ENCODE measurements around the gene PCGF3.
A peak's percentile ranks its signal among the peaks of the same experiment; 100 is the strongest.

Gene PCGF3

GRCh38 chr4:740011-740410, 34.4 kb downstream of the PCGF3 start:
- TF ChIP-seq, protein P1, sequence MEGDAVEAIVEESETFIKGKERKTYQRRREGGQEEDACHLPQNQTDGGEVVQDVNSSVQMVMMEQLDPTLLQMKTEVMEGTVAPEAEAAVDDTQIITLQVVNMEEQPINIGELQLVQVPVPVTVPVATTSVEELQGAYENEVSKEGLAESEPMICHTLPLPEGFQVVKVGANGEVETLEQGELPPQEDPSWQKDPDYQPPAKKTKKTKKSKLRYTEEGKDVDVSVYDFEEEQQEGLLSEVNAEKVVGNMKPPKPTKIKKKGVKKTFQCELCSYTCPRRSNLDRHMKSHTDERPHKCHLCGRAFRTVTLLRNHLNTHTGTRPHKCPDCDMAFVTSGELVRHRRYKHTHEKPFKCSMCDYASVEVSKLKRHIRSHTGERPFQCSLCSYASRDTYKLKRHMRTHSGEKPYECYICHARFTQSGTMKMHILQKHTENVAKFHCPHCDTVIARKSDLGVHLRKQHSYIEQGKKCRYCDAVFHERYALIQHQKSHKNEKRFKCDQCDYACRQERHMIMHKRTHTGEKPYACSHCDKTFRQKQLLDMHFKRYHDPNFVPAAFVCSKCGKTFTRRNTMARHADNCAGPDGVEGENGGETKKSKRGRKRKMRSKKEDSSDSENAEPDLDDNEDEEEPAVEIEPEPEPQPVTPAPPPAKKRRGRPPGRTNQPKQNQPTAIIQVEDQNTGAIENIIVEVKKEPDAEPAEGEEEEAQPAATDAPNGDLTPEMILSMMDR (IDR thresholded peaks at IDR 0.05; ENCODE audit: low read depth, low read length), result no peak
- no peak for DNase-seq (ENCODE audit: extremely low read depth, low read depth)

DNA sequence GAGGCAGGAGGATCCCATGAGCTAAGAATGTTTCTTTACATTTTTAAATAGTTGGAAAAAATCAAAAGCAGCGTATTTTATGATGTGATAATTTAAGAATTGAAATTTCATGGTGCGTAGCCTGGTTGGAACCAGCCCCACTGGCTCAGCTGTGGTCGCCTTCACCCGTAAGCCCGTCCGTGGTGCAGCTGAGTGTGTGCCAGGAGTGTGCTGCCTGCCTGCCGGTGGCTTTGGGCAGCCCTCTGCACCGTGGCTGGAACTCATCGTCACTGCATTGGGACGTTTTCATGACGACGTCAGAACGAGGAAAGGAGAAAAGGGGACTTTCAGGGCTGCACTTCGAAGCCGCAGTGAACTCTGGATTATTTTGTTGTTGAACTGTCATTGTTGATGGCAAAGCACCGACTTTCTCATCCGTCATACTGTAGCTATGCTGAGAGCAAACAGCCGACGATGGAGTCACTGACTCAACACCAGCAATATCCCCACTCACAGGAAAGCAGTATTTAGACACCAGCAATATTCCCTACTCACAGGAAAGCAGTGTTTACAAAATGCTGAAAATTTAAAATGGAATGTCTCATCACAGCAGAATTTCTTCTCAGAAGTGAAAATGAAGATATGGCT, 35.1 kb downstream of the PCGF3 start:
- no peak for DNase-seq (ENCODE audit: extremely low read depth, low read depth)
- TF ChIP-seq, protein P1 (IDR thresholded peaks at IDR 0.05; ENCODE audit: low read depth, low read length), result no peak

DNA sequence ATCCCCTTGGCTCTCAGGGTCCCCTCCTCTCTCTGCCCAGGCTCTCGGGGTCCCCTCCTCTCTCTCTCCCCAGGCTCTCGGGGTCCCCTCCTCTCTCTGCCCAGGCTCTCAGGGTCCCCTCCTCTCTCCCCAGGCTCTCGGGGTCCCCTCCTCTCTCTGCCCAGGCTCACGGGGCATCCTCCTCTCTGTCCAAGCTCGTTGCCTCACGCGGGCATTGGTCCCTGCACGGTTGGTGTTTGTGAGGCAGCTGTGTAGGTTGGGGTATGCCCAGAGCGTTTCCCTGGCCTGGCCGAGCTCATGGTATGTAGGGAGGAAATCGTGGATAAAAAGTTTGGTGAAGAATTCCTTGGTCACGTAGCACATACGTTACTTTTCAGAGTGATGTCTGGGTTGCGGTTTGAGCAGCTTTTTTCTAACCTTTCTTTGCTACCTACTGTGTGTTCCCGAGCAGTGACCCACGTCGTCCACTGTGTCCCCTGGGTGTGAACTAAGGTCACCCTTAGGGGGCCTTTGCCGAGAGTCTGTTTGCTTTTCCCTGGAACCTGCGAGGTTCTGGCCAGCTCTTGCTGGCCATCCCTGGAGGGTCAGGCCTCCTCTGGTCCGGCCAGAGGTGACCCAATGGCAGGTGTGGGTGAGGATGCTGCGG, 36.6 kb downstream of the PCGF3 start:
- DNase-seq (ENCODE audit: extremely low read depth, low read depth), result no peak
- TF ChIP-seq, protein P1 (IDR thresholded peaks at IDR 0.05; ENCODE audit: low read depth, low read length), result no peak

GRCh38 chr4:742742-743311, 37.2 kb downstream of the PCGF3 start:
- no peak for DNase-seq (ENCODE audit: extremely low read depth, low read depth)
- TF ChIP-seq, protein P1 (IDR thresholded peaks at IDR 0.05; ENCODE audit: low read depth, low read length), result peak; percentile 86

DNA sequence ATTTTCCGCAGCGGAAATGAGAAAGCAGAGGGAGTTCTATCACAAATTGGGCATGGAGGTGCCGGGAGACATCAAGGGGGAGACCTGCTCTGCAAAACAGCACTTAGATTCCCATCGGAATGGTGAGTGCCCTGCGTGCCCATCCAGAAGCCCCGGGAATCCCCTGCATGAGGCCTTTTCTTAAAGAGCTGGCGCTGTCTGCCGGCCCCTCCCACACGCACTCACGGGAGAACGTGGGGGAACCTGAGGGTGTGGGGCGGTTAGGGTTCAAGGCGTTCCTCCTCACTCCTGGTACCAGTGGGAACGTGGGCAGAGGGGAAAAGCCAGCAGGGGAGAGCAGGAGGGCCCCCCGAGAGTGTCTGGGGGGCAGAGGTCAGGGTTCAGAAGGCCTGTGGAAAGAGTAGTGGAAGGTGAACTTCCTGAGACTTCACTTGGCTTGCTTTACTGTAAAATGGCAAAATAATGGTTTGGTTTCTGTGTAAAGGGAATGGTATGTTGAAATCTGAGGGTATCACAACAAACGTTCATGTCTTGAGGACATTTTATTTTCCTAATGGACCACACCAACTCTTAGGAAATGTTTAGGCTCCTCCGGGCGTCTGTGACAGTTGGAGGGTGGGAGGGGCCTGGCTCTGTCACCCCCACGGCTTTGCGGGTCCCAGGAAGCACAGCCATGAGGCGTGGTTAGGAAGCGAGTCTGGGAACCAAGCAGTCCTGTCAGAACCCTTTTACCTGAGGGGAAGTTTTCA, 38.0 kb downstream of the PCGF3 start:
- DNase-seq (ENCODE audit: extremely low read depth, low read depth), result no peak
- TF ChIP-seq, protein P1 (IDR thresholded peaks at IDR 0.05; ENCODE audit: low read depth, low read length), result no peak

GRCh38 chr4:744212-744841, 38.7 kb downstream of the PCGF3 start:
- TF ChIP-seq, protein P1 (IDR thresholded peaks at IDR 0.05; ENCODE audit: low read depth, low read length), result no peak
- no peak for DNase-seq (ENCODE audit: extremely low read depth, low read depth)

Measured in AG09319 (cell line).